Stimulated activated CD4-positive, alpha-beta T cell treated with anti-CD3 and anti-CD28 coated beads, Interleukin-4, amount 100 ng/mL, for 4 hours (primary cell): ENCODE data around the gene BCO1.
"Not testable (repeated sequence)": the region's sequence is repeated elsewhere in the genome, so short reads cannot be mapped to it uniquely, and the experiment has no call there.

Source experiments
- DNase-seq, 2 experiments: peaks; one replicate each; pipeline ENCODE4 v3.0.0-alpha.2; 2020

Gene BCO1

GRCh38 chr16:81238296-81239011 is at the start of gene BCO1:
Gene BCO1 (plus strand): TSS chr16:81238689. CDS start chr16:81238909, 220 bp downstream.
- DNase-seq = no peak

- DNase-seq = no peak
These were observed 49.3 kb upstream of the BCO1 start for GRCh38 chr16:81189100-81189664.

GRCh38 chr16:81190667-81191066 is 47.8 kb upstream of the BCO1 start:
- no peak for DNase-seq

GRCh38 chr16:81195885-81196534 is 42.5 kb upstream of the BCO1 start:
- no peak for DNase-seq

GRCh38 chr16:81198635-81199034 is 39.9 kb upstream of the BCO1 start:
- no peak for DNase-seq

- DNase-seq = no peak
These were observed 37.2 kb upstream of the BCO1 start for GRCh38 chr16:81201267-81201666.

- DNase-seq = peak; percentile 17 to 31
These were observed 33.5 kb upstream of the BCO1 start for GRCh38 chr16:81204798-81205680.

GRCh38 chr16:81207076-81207475 is 31.4 kb upstream of the BCO1 start:
- no peak for DNase-seq

GRCh38 chr16:81210807-81211206 is 27.7 kb upstream of the BCO1 start:
- no peak for DNase-seq

- DNase-seq = no peak
These were observed 25.5 kb upstream of the BCO1 start for GRCh38 chr16:81212830-81213465.

GRCh38 chr16:81214745-81215166 is 23.7 kb upstream of the BCO1 start:
- no peak for DNase-seq

- no peak for DNase-seq
These were observed 22.4 kb upstream of the BCO1 start for GRCh38 chr16:81216114-81216513.

GRCh38 chr16:81216706-81217105 is 21.8 kb upstream of the BCO1 start:
- DNase-seq = no peak

- no peak for DNase-seq
These were observed 19.3 kb upstream of the BCO1 start for GRCh38 chr16:81219151-81219550.

- DNase-seq = no peak
These were observed 18.1 kb upstream of the BCO1 start for GRCh38 chr16:81220349-81220748.

GRCh38 chr16:81221731-81222130 is 16.8 kb upstream of the BCO1 start:
- no peak for DNase-seq

GRCh38 chr16:81224824-81225223 is 13.7 kb upstream of the BCO1 start:
- no peak for DNase-seq

- DNase-seq = not testable (repeated sequence)
These were observed 12.8 kb upstream of the BCO1 start for GRCh38 chr16:81225697-81226096.

- DNase-seq = no peak
These were observed 10.7 kb upstream of the BCO1 start for GRCh38 chr16:81227785-81228184.

GRCh38 chr16:81229811-81230210 is 8.7 kb upstream of the BCO1 start:
- no peak for DNase-seq

- DNase-seq = no peak
These were observed 7.5 kb upstream of the BCO1 start for GRCh38 chr16:81231014-81231413.

GRCh38 chr16:81232740-81233367 is 5.6 kb upstream of the BCO1 start:
- DNase-seq = no peak
